ENCODE results near the gene LAMB3. TPM values are rescaled to one million over a fixed set of nuclear protein-coding genes. Genes with fewer than 3 reads are reported as not detected.
A peak's percentile ranks its signal among the peaks of the same experiment; 100 is the strongest.

LAMB3 gene
- total RNA-seq, 1 donor from 2014 or later, result 4.2 TPM

- Mint-ChIP-seq H3K27me3 (ENCODE audit: low read depth, unreplicated experiment) (peaks cover 40% of the 10 kb centered on the region), H3K4me1 (ENCODE audit: low read depth, unreplicated experiment) (peaks cover 6% of the 10 kb centered on the region), H3K9me3 (ENCODE audit: unreplicated experiment) (no peaks in the 10 kb centered on the region), H3K27ac (ENCODE audit: unreplicated experiment) (no peak overlapping the region), H3K4me3 (ENCODE audit: unreplicated experiment) (no peak overlapping the region), H3K36me3 (ENCODE audit: low read depth, unreplicated experiment) (peaks cover 1% of the 10 kb centered on the region)
- no peaks in the 10 kb centered on the region for H3K36me3 ChIP-seq (ENCODE audit: insufficient read depth, low read length)
- TF ChIP-seq CTCF (IDR thresholded peaks at IDR 0.05; ENCODE audit: insufficient read depth, low read depth, low read length), result no peak
- no peak for TF ChIP-seq EZH2 (IDR thresholded peaks at IDR 0.05; ENCODE audit: insufficient read depth, low read length)
- FAIRE-seq (no peak), DNase-seq (ENCODE audit: low read depth) (no peak)
- no peak overlapping the region for H3K27ac ChIP-seq (ENCODE audit: low read depth, low read length)
- H3K9me3 ChIP-seq (ENCODE audit: insufficient read depth, low read depth, low read length), result no peaks in the 10 kb centered on the region
- H3K4me3 ChIP-seq (ENCODE audit: insufficient read depth, low read depth, low read length), result no peak overlapping the region
- H3K27me3 ChIP-seq (ENCODE audit: insufficient read depth, low read length), result no peaks in the 10 kb centered on the region
- H3K4me2 ChIP-seq (ENCODE audit: low read length), result no peak overlapping the region
- no peak overlapping the region for H3K9ac ChIP-seq (ENCODE audit: low read length)
- H3K4me1 ChIP-seq (ENCODE audit: insufficient read depth, low read length), result no peaks in the 10 kb centered on the region
- no peak overlapping the region for H2AFZ ChIP-seq (ENCODE audit: low read depth, low read length)
- no peaks in the 10 kb centered on the region for H4K20me1 ChIP-seq (ENCODE audit: insufficient read depth, low read length)
- H3K79me2 ChIP-seq (ENCODE audit: insufficient read depth, low read length), result no peaks in the 10 kb centered on the region
These were observed 43.0 kb downstream of the LAMB3 start for GRCh38 chr1:209609041-209609790.

DNA sequence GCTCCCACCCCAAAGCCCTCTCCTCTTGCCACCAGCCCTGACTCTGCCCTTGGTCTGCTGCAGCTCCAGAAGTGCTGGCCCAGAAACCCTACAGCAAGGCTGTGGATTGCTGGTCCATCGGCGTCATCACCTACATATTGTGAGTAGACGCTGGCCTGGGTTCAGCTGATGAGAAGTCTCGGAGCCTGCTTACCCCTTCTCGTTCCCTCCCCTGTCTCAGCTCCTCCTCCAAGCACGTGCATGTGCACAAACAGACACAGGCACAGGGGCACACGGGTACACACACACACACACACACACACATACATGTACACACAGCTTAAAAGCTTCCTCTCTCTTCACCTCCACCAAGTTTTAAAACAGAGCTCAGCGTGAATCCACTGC lies 44.4 kb downstream of the LAMB3 start:
- Histone ChIP-seq H3K4me1 (ENCODE audit: insufficient read depth, low read length) (no peaks in the 10 kb centered on the region), H4K20me1 (ENCODE audit: insufficient read depth, low read length) (no peaks in the 10 kb centered on the region), H3K9ac (ENCODE audit: low read length) (no peak overlapping the region), H3K36me3 (ENCODE audit: insufficient read depth, low read length) (no peaks in the 10 kb centered on the region), H3K79me2 (ENCODE audit: insufficient read depth, low read length) (no peaks in the 10 kb centered on the region), H3K27me3 (ENCODE audit: insufficient read depth, low read length) (no peaks in the 10 kb centered on the region), H2AFZ (ENCODE audit: low read depth, low read length) (no peak overlapping the region), H3K9me3 (ENCODE audit: insufficient read depth, low read depth, low read length) (no peaks in the 10 kb centered on the region), H3K4me3 (ENCODE audit: insufficient read depth, low read depth, low read length) (no peak overlapping the region), H3K4me2 (ENCODE audit: low read length) (no peak overlapping the region), H3K27ac (ENCODE audit: low read depth, low read length) (no peak overlapping the region)
- Mint-ChIP-seq H3K36me3 (ENCODE audit: low read depth, unreplicated experiment) (peaks cover 1% of the 10 kb centered on the region), H3K27ac (ENCODE audit: unreplicated experiment) (no peak overlapping the region), H3K4me1 (ENCODE audit: low read depth, unreplicated experiment) (peaks cover 6% of the 10 kb centered on the region), H3K4me3 (ENCODE audit: unreplicated experiment) (no peak overlapping the region), H3K27me3 (ENCODE audit: low read depth, unreplicated experiment) (peaks cover 33% of the 10 kb centered on the region), H3K9me3 (ENCODE audit: unreplicated experiment) (no peaks in the 10 kb centered on the region)
- FAIRE-seq (no peak), DNase-seq (ENCODE audit: low read depth) (no peak)
- TF ChIP-seq EZH2 (IDR thresholded peaks at IDR 0.05; ENCODE audit: insufficient read depth, low read length) (no peak), CTCF (IDR thresholded peaks at IDR 0.05; ENCODE audit: insufficient read depth, low read depth, low read length) (no peak)

DNA sequence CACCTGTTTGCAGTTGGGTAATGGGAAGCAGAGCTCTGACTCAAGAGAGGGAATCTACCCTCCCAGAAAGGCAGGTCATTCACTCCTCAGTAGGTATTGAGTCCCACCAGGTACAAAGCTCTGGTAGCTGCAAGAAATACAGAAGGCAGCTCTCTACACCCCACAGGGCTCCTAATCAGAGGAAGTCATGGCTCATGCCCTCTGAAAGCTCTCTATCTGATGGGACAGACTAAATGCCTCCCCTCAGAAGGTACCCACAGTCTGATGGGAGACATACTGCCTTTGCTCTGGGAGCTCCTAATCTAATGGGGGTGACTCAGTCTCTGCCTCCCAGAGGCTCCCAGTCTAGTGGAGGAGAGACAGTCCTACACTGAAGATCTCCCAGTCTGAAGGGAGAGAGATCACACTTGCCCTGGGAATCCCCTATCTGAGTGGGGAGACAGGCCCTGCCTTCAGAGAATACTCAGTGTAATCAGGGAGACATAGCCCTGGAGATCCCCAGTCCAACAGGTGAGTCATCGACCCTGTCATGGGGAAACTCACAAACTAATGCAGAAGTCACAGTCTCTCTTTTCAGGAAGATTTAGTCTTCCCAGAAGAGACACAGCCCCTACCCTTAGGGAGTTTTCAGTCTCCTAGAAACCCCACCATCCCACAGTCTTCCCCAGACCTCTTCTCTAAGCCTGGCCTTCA lies 45.0 kb downstream of the LAMB3 start:
- Histone ChIP-seq H3K9ac (ENCODE audit: low read length) (no peak overlapping the region), H4K20me1 (ENCODE audit: insufficient read depth, low read length) (no peaks in the 10 kb centered on the region), H3K9me3 (ENCODE audit: insufficient read depth, low read depth, low read length) (no peaks in the 10 kb centered on the region), H3K79me2 (ENCODE audit: insufficient read depth, low read length) (no peaks in the 10 kb centered on the region), H2AFZ (ENCODE audit: low read depth, low read length) (no peak overlapping the region), H3K4me3 (ENCODE audit: insufficient read depth, low read depth, low read length) (no peak overlapping the region), H3K4me2 (ENCODE audit: low read length) (no peak overlapping the region), H3K4me1 (ENCODE audit: insufficient read depth, low read length) (no peaks in the 10 kb centered on the region), H3K27me3 (ENCODE audit: insufficient read depth, low read length) (no peaks in the 10 kb centered on the region), H3K36me3 (ENCODE audit: insufficient read depth, low read length) (no peaks in the 10 kb centered on the region), H3K27ac (ENCODE audit: low read depth, low read length) (no peak overlapping the region)
- no peak overlapping the region for H3K27ac Mint-ChIP-seq (ENCODE audit: unreplicated experiment)
- FAIRE-seq (no peak), DNase-seq (ENCODE audit: low read depth) (peak; percentile 10)
- peaks cover 28% of the 10 kb centered on the region for H3K27me3 Mint-ChIP-seq (ENCODE audit: low read depth, unreplicated experiment)
- peaks cover 6% of the 10 kb centered on the region for H3K4me1 Mint-ChIP-seq (ENCODE audit: low read depth, unreplicated experiment)
- no peak for TF ChIP-seq EZH2 (IDR thresholded peaks at IDR 0.05; ENCODE audit: insufficient read depth, low read length)
- no peak for TF ChIP-seq CTCF (IDR thresholded peaks at IDR 0.05; ENCODE audit: insufficient read depth, low read depth, low read length)
- H3K9me3 Mint-ChIP-seq (ENCODE audit: unreplicated experiment), result no peaks in the 10 kb centered on the region
- peaks cover 1% of the 10 kb centered on the region for H3K36me3 Mint-ChIP-seq (ENCODE audit: low read depth, unreplicated experiment)
- no peak overlapping the region for H3K4me3 Mint-ChIP-seq (ENCODE audit: unreplicated experiment)

All from astrocyte (in vitro differentiated cells and primary cell).